HG03196 (cell line): Measurements from ENCODE around the gene HSPA1L.

Source experiments
- ATAC-seq: cut with Tn5 transposase; IDR thresholded peaks from one replicate; pipeline ENCODE4 v1.9.1; 2021; ENCODE audit not compliant: unreplicated experiment

Gene HSPA1L

DNA sequence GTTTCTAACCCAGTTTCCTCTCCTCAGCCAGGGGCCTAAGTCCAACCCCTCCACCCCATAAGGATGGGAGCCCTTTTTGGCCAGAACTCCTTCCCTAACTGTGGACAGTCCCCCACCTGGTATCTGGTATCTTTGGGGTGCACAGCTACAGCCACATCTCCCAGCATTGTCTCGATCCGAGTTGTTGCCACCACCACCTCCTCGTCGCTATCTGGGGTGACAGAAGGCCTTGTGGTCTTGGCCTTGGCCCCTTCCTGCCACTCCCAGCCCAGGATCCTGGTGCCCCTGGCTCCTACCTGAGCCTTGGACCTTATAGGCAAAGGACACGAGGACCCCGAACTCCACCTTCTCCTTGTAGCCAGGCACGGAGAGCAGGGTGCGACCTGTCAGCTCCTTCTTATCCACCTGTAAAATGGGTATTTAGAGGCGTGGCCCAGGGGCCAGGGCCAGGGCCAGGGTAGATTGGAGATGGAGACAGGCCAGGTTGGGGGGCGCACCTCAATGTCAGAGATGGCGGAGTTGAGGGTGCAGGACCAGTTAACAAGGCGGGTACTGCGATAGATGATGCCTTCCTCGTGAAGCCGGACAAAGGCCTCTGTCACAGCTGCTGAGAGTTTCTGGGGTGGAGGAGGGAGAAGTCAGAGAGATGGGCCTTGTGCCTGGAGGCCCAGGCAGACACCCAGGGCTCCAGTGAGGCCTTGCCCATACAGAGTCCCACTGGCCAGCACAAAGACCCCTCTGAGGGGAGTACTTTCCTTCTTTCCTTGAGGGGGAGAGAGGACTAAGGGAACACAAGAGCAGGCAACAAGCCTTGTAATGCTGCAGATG, 30.8 kb downstream of the HSPA1L start:
- no peak for ATAC-seq

DNA sequence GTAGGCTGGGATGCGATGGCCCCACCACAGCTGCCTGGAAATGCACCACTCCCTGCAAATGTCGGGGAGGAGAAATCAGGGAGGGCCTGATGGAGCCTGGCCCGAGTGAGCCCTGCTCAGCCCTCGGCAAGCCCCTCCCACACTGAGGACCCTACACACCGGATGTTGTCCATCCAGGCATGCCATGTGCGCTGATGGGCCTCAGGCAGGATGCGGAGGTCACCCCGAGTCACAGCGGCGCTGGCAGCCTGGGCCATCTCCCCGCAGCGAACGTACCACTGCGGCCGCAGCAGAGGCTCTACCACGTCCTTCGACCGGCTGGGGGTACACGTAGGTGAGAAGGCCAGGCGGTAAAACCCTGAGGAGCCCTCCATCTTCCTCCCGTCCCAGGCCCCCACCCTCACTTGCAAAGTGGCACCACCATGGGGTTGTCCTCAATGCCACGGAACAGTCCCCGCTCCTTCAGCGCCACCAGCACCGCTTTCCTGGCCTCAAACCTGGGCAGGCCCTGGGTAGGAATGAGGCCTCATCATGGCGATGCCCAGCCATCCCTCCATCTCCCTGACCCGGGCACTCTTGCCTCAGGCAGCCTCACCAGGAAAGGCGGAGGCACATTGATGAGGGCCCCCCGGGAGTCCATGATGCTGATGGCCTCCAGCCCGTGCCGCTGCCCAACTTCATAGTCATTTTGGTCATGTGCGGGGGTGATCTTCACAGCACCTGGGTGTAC, 32.8 kb downstream of the HSPA1L start:
- ATAC-seq, result no peak

GRCh38 chr6:31781244-31782125, 33.6 kb downstream of the HSPA1L start:
- ATAC-seq, result no peak

GRCh38 chr6:31780507-31781243, 34.4 kb downstream of the HSPA1L start:
- no peak for ATAC-seq

GRCh38 chr6:31779908-31780307, 35.2 kb downstream of the HSPA1L start:
- no peak for ATAC-seq

DNA sequence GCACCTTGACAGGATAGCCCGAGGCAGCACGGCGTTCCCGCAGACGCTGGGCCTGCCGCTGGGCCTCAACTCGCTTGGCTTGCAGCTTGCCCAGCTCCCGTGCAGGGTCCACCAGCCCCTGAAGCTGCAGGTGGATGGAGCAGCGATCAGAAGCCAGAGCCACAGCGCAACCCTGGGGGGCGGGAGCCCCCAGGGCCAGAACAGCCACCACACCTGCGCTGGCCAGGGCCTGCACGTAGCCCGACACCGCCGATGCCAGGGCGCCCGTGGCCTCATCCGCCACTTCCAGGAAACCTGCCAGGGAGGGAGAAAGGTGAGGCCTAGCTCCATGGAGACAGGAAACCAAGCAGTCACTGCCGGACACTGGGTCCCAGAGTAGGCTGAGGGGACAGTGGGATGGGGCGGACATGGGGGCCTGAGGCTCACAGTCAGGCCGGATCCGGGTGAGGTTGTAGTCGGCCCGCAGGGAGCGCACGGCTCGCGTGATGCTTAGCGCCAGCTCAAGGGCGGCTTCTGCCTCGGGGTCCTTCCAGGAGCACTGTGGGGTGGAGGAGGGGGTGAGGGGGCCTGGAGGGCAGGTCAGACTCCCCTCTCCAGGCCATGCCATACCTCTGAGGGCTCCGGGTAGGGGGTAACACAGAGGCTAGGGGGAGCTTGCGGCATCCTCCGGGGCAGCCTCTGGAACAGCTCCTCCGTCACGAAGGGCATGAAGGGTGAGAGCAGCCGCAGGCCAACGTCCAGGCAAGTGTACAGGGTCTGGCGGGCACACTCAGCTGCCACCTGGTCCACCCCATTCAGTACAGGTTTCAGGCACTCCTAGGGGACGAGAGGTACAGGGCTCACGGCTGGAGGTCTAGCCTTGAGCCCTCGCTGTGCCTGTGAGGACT, 35.8 kb downstream of the HSPA1L start:
- no peak for ATAC-seq

DNA sequence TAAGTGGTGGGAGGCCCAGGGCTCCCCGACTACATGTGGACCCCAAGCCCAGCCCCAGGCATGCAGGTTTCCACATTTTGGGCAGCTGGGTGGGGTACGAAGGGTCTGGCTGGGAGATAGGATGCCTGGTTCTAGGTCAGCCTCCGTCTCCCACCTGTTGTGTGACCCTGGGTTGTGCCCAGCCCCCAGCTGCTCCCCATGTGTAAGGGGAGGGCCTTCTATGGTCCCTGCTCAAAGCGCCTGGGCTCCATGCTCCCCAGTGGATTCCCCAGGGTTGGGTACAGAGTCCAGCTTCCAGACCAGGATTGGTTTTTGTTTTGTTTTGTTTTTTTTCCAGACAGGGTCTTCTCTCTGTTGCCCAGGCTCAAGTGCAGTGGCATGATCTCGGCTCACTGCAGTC, 36.9 kb downstream of the HSPA1L start:
- no peak for ATAC-seq

GRCh38 chr6:31777667-31778050, 37.4 kb downstream of the HSPA1L start:
- no peak for ATAC-seq

GRCh38 chr6:31776989-31777666, 38.0 kb downstream of the HSPA1L start, which contains the start of gene VWA7:
Gene VWA7 (minus strand): TSS chr6:31777328. CDS start chr6:31776779, 549 bp downstream.
- ATAC-seq, result peak; percentile 55

GRCh38 chr6:31776485-31776988, 38.5 kb downstream of the HSPA1L start:
- no peak for ATAC-seq

- ATAC-seq, result no peak
These were observed 39.2 kb downstream of the HSPA1L start for GRCh38 chr6:31775633-31776484.

GRCh38 chr6:31775184-31775583, 39.9 kb downstream of the HSPA1L start:
- ATAC-seq, result no peak

DNA sequence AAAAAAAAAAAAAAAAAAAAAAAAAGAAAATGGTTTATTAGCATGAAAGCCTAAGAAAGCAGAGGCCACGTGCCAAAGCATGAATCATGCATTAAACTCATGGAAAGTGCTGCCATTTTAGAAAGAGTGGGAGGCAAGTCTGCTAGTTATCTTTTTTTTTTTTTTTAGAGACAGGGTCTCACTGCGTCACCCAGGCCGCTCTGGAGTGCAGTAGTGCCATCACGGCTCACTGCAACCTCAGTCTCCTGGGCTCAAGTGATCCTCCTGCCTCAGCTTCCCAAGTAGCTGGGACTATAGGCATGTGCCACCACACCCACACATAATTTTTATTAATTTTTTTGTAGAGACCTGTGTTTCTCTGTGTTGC, 43.1 kb downstream of the HSPA1L start:
- ATAC-seq, result no peak

- ATAC-seq, result no peak
These were observed 44.2 kb downstream of the HSPA1L start for GRCh38 chr6:31770860-31771259.

- no peak for ATAC-seq
These were observed 45.3 kb downstream of the HSPA1L start for GRCh38 chr6:31769684-31770371.

DNA sequence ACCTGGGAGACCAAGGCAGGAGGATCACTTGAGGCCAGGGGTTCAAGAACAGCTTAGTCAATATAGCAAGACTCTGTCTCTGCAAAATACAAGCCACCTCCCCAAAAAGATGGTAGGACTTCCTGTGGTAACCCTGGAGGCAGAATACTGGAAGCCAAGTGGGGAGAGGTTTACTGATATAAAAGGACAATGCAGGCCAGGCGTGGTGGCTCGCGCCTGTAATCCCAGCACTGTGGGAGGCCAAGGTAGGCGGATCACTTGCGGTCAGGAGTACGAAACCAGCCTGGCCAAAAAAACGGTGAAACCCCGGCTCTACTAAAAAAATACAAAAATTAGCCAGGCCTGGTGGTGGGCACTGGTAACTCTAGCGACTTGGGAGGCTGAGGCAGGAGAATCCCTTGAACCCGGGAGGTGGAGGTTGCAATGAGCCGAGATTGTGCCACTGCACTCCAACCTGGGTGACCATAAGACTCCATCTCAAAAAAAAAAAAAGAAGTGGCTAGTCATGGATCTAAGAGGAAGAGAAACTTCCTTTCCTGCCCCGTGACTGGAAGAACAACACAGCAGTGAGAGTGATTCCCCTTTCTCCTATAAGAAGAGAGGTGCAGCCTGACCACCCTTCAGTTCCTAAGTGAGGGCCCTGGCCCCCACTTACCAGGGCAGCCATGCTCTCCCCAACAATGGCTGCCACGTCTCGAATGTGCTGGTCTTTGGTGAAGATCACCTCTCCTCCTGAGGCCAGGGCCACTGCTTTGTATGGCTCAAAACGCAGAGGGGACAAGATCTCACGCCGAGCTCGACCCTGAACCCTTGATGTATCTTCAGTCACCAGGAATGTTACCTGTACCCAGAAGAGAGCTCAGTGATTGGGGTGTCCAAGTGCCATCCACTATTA, 46.5 kb downstream of the HSPA1L start:
- ATAC-seq, result no peak
